HG03064 (cell line): ENCODE data around the gene CCR5AS.

Source experiments
- ATAC-seq: cut with Tn5 transposase; IDR thresholded peaks from one replicate; pipeline ENCODE4 v1.9.1; 2021; ENCODE audit warnings: low read depth; ENCODE audit not compliant: unreplicated experiment

The CCR5AS gene

GRCh38 chr3:46383211-46383950 lies 23.5 kb downstream of the CCR5AS start:
- ATAC-seq: no peak

- no peak for ATAC-seq
These were observed 25.2 kb downstream of the CCR5AS start for GRCh38 chr3:46381625-46382024.

- no peak for ATAC-seq
These were observed 26.2 kb downstream of the CCR5AS start for GRCh38 chr3:46380471-46381221.

- ATAC-seq: no peak
These were observed 28.4 kb downstream of the CCR5AS start for GRCh38 chr3:46378426-46378942.

- ATAC-seq: no peak
These were observed 31.1 kb downstream of the CCR5AS start for GRCh38 chr3:46375814-46376213.

GRCh38 chr3:46375218-46375617 lies 31.6 kb downstream of the CCR5AS start:
- ATAC-seq: no peak

GRCh38 chr3:46374755-46375154 lies 32.1 kb downstream of the CCR5AS start:
- no peak for ATAC-seq

- ATAC-seq: no peak
These were observed 34.1 kb downstream of the CCR5AS start for GRCh38 chr3:46372492-46373359.

GRCh38 chr3:46371519-46372340 lies 35.1 kb downstream of the CCR5AS start:
- no peak for ATAC-seq

GRCh38 chr3:46370839-46371518 lies 35.9 kb downstream of the CCR5AS start, which contains the start of gene CCR5:
Gene CCR5, plus strand, starts transcription at chr3:46370946. Its CDS starts 1,957 bp downstream, at chr3:46372903.
- ATAC-seq: no peak

GRCh38 chr3:46369675-46370132 lies 37.2 kb downstream of the CCR5AS start:
- ATAC-seq: no peak

GRCh38 chr3:46369151-46369550 lies 37.7 kb downstream of the CCR5AS start:
- ATAC-seq: no peak

- ATAC-seq: peak; percentile 62
These were observed 38.3 kb downstream of the CCR5AS start for GRCh38 chr3:46368569-46368968.

- ATAC-seq: no peak
These were observed 39.1 kb downstream of the CCR5AS start for GRCh38 chr3:46367811-46368210.

GRCh38 chr3:46365737-46366524 lies 40.9 kb downstream of the CCR5AS start:
- ATAC-seq: no peak

- no peak for ATAC-seq
These were observed 41.8 kb downstream of the CCR5AS start for GRCh38 chr3:46365041-46365440.

- no peak for ATAC-seq
These were observed 45.2 kb downstream of the CCR5AS start for GRCh38 chr3:46361408-46362283.
